Transverse colon (tissue), 4 donors: Measurements from ENCODE around the gene TMBIM4. TPM values are rescaled to one million over a fixed set of nuclear protein-coding genes. Genes with fewer than 3 reads are reported as not detected.
A peak's percentile ranks its signal among the peaks of the same experiment; 100 is the strongest.
"Not testable (repeated sequence)": the region's sequence is repeated elsewhere in the genome, so short reads cannot be mapped to it uniquely, and the experiment has no call there.

Experiments used
- DNase-seq: peaks from one replicate; pipeline ENCODE4 v3.0.0-alpha.2; 2019
- H3K27ac ChIP-seq, 4 donors: fragments of 200-600 bp; sonication (generic); 2 replicates each; pipeline ENCODE4 v1.5.1; 2016 to 2018; ENCODE audit warnings: inconsistent platforms in 4 of 4
- H3K27me3 ChIP-seq: fragments of 200-600 bp; sonication (generic); 2 replicates; pipeline ENCODE4 v1.5.1; 2017; ENCODE audit warnings: inconsistent platforms
- H3K36me3 ChIP-seq, 4 donors: fragments of 200-600 bp; sonication (generic); 2 replicates each; pipeline ENCODE4 v1.5.1; 2017 to 2019; ENCODE audit warnings: inconsistent platforms in 4 of 4
- H3K4me1 ChIP-seq, 4 donors: fragments of 200-600 bp; sonication (generic); 2 replicates each; pipeline ENCODE4 v1.5.1; 2017 to 2020; ENCODE audit warnings: inconsistent platforms in 4 of 4
- H3K4me3 ChIP-seq, 4 donors: fragments of 200-600 bp; sonication (generic); 1 replicate in 1 of 4; 2 replicates in 3 of 4; pipeline versions ENCODE4 v1.5.1 to v1.6.1; 2017 to 2019; ENCODE audit warnings: inconsistent platforms in 4 of 4
- H3K9me3 ChIP-seq, 2 donors: fragments of 200-600 bp; sonication (generic); 2 replicates each; pipeline ENCODE4 v1.5.1; 2017 to 2019; ENCODE audit warnings: inconsistent platforms in 2 of 2
- CTCF ChIP-seq, 5 experiments: fragments of 200-600 bp in 3 of 5; fragments of 450-650 bp in 2 of 5; sonication (generic) in 3 of 5; IDR thresholded peaks; 1 replicate in 2 of 5; 2 replicates in 3 of 5; pipeline ENCODE4 v1.5.1; 2016 to 2017; ENCODE audit warnings: antibody characterized with exemption in 5 of 5, inconsistent platforms in 3 of 5, mild to moderate bottlenecking in 2 of 5, moderate library complexity in 1 of 5
- EP300 ChIP-seq: sonication (generic); formaldehyde crosslinking; IDR thresholded peaks from one replicate; pipeline ENCODE4 v1.6.1; 2017; ENCODE audit warnings: antibody characterized with exemption, low read depth
- POLR2A ChIP-seq: fragments of 450-650 bp; IDR thresholded peaks from one replicate; pipeline ENCODE4 v1.6.1; 2016; ENCODE audit warnings: antibody characterized with exemption, mild to moderate bottlenecking, moderate library complexity
- POLR2AphosphoS5 ChIP-seq, 3 donors: sonication (generic); formaldehyde crosslinking; IDR thresholded peaks; one replicate each; pipeline ENCODE4 v1.6.1; 2016; ENCODE audit warnings: antibody characterized with exemption in 3 of 3
- WGBS, 2 donors: methylation state at CpG; one replicate each; pipeline ENCODE4 v1.1.5; 2018; ENCODE audit warnings: low coverage in 1 of 2; 5-methylcytosine and 5-hydroxymethylcytosine counted together
- in situ Hi-C, 4 donors: fragments of 200-750 bp; cut with MboI; loops; one replicate each; pipeline versions ENCODE4 v1.15.0 to v1.15.1; 2017; ENCODE audit warnings: low sequenced_read_pairs in 3 of 4, low pct_ligation_motif_present in 1 of 4, low pct_unique_long_range_greater_than_20kb in 1 of 4
- intact Hi-C: fragments of 100-400 bp; cut with DNase I; formaldehyde crosslinking; loops from one replicate; pipeline ENCODE4 v1.15.1; 2023; ENCODE audit warnings: low total_unique reads
- total RNA-seq, 4 donors: library from RNA; depleted of rRNA; stranded (reverse); fragments of >200 nt; gene quantifications; one replicate each; pipeline ENCODE4 v1.1.0, GENCODE V29; 2016

The TMBIM4 gene
- total RNA-seq, 4 donors from 2014 or later = 15.5 to 217 (median 98.8) TPM

- H3K27ac ChIP-seq = peak overlapping the region in 2 of 4 donors; percentile 70 to 77
Measured at GRCh38 chr12:66187821-66188220, 18.0 kb upstream of the TMBIM4 start.

DNA sequence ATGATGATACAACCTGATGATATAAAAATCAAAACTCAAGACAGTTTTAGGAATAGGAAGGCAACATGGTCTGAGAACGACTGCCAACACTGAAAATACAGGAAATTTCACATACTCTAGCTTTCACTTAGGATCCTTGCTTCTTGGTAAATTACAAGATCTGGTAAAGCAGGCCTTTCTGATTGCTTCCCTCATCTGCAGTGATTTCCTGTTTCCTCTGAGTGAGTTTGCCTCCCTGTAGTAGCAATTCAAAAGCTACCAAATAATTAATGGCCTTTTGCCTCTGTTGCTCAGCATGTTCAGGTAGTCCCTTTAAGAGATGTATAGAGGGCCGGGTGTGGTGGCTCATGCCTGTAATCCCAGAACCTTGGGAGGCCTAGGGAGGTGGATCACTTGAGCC is 17.2 kb upstream of the TMBIM4 start:
- 42 to 80% methylated on average over 1 to 2 of the region's 2 CpGs for WGBS, 2 donors

More at GRCh38 chr12:66187821-66188220, 18.0 kb upstream of the TMBIM4 start:
- DNase-seq = no peak
- TF ChIP-seq CTCF (IDR thresholded peaks at IDR 0.05) (no peak), POLR2A (no peak), EP300 (no peak), POLR2AphosphoS5 (IDR thresholded peaks at IDR 0.05) (no peak)
- intact Hi-C loops (no loop called here), in situ Hi-C loops (no loop called here)
- no peaks in the 10 kb centered on the region for H3K9me3 ChIP-seq
- 80 to 98% methylated on average over 4 of the region's 4 CpGs for WGBS, 2 donors
- H3K4me1 ChIP-seq = peaks cover 0 to 6% (median 4%) of the 10 kb centered on the region in 4 donors
- no peaks in the 10 kb centered on the region for H3K36me3 ChIP-seq
- peaks cover 26% of the 10 kb centered on the region for H3K27me3 ChIP-seq
- no peak overlapping the region for H3K4me3 ChIP-seq

DNA sequence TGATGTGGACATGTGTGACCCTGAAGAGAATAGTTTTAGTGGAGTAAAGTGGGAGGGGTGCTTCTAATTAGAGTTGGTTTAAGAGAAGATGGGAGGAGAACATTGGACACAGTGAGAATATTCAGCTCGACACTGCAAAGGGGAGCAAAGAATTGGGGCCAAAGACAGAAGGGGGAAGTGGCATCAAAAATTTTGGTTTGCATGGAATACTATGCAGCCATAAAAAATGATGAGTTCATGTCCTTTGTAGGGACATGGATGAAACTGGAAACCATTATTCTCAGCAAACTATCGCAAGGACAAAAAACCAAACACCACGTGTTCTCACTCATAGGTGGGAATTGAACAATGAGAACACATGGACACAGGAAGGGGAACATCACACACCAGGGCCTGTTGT is 15.0 kb upstream of the TMBIM4 start:
- H3K27me3 ChIP-seq = peaks cover 31% of the 10 kb centered on the region
- H3K4me1 ChIP-seq, H3K4me3 ChIP-seq, intact Hi-C loops, H3K27ac ChIP-seq, DNase-seq, H3K9me3 ChIP-seq, H3K36me3 ChIP-seq, in situ Hi-C loops: not testable (repeated sequence)
- WGBS, 2 donors = 88 to 100% methylated on average over 1 to 3 of the region's 3 CpGs

More for the DNA sequence above, 17.2 kb upstream of the TMBIM4 start:
- Histone ChIP-seq H3K9me3 (no peaks in the 10 kb centered on the region), H3K4me3 (no peak overlapping the region), H3K36me3 (no peaks in the 10 kb centered on the region), H3K27me3 (peaks cover 33% of the 10 kb centered on the region), H3K27ac (peak overlapping the region in 2 of 4 donors; percentile 24 to 32), H3K4me1 (peaks cover 0 to 6% (median 4%) of the 10 kb centered on the region in 4 donors)
- no peak for TF ChIP-seq EP300
- TF ChIP-seq POLR2A = no peak
- TF ChIP-seq CTCF (IDR thresholded peaks at IDR 0.05) = no peak
- no peak for TF ChIP-seq POLR2AphosphoS5 (IDR thresholded peaks at IDR 0.05)
- intact Hi-C loops = no loop called here
- in situ Hi-C loops = no loop called here
- no peak for DNase-seq

GRCh38 chr12:66182956-66183355 is 13.2 kb upstream of the TMBIM4 start:
- Histone ChIP-seq H3K9me3 (no peaks in the 10 kb centered on the region), H3K27ac (no peak overlapping the region), H3K4me3 (no peak overlapping the region), H3K27me3 (peaks cover 16% of the 10 kb centered on the region), H3K4me1 (no peaks in the 10 kb centered on the region), H3K36me3 (no peaks in the 10 kb centered on the region)
- 75 to 77% methylated on average over 3 of the region's 3 CpGs for WGBS, 2 donors
- intact Hi-C loops (no loop called here), in situ Hi-C loops (no loop called here)
- DNase-seq = no peak
- TF ChIP-seq CTCF (IDR thresholded peaks at IDR 0.05) (no peak), EP300 (no peak), POLR2AphosphoS5 (IDR thresholded peaks at IDR 0.05) (no peak), POLR2A (no peak)

DNA sequence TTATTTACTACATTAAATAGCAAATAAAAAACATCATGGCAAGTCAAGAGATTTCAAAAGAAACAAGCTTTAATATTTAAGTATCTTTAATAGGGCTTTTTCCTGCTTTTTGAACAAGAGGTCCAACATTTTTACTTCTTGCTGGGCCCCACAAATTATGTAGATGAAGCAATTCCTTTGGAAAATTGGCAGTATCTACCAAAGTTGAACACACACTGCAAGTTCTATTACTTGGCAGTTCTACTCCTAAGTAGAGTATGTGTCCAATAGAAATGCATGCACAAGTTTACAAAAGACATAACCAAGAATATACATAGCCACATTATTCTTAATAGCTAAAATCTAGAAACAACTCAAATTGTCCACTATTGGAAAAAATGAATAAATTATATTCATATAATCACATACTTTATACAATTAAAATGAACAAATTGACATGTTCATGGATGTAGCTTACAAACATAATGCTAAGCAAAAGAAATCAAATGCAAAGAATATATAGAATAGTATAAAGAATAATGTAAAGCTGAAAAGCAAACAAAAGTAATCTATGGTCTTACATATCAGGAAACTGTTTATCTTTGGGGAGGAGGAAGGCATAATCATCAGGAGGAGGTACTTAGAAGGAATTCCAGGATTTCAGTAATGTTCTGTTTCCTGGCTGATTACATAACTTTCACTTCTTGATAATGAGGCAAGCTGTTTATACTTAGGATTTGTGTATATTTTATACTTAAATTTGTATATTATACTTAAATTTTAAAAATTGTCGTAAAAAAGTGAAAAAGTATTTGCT is 6.5 kb upstream of the TMBIM4 start:
- no peaks in the 10 kb centered on the region for H3K36me3 ChIP-seq
- 26 to 30% methylated on average over 1 of the region's 1 CpG for WGBS, 2 donors
- H3K4me1 ChIP-seq = peaks cover 0 to 13% (median 5%) of the 10 kb centered on the region in 4 donors
- peak overlapping the region in 1 of 4 donors; percentile 3 for H3K27ac ChIP-seq
- H3K4me3 ChIP-seq = no peak overlapping the region
- TF ChIP-seq POLR2AphosphoS5 (IDR thresholded peaks at IDR 0.05) = no peak
- TF ChIP-seq POLR2A = no peak
- TF ChIP-seq CTCF (IDR thresholded peaks at IDR 0.05) = no peak
- TF ChIP-seq EP300 = no peak
- intact Hi-C loops (no loop called here), in situ Hi-C loops (no loop called here)
- H3K9me3 ChIP-seq = no peaks in the 10 kb centered on the region
- DNase-seq = no peak
- H3K27me3 ChIP-seq = no peaks in the 10 kb centered on the region

DNA sequence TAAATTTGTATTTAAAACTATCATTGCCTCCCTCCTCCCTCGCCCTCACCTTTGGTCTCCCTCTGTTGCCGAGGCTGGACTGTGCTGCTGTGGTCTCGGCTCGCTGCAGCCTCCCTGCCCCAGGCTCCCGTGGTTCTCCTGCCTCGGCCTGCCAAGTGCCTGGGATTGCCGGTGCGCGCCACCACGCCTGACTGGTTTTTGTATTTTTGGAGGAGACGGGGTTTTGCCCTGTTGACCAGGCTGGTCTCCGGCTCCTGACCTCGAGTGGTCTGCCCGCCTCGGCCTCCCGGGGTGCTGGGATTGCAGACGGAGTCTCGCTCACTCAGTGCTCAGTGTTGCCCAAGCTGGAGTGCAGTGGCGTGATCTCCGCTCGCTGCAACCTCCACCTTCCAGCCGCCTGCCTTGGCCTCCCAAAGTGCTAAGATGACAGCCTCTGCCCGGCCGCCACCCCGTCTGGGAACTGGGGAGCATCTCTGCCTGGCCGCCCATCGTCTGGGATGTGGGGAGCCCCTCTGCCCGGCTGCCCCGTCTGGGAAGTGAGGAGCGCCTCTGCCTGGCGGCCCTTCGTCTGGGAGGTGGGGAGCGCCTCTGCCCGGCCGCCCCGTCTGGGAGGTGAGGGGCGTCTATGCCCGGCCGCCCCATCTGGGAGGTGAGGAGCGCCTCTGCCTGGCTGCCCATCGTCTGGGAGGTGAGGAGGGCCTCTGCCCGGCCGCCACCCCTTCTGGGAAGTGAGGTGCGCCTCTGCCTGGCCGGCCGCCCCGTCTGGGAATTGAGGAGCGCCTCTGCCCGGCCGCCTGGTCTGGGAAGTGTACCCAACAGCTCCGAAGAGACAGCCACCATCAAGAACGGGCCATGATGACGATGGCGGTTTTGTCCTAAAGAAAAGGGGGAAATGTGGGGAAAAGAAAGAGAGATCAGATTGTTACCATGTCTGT is 4.9 kb upstream of the TMBIM4 start:
- intact Hi-C loops, DNase-seq, H3K4me3 ChIP-seq, H3K27me3 ChIP-seq, in situ Hi-C loops, H3K36me3 ChIP-seq, H3K9me3 ChIP-seq, H3K27ac ChIP-seq: not testable (repeated sequence)
- H3K4me1 ChIP-seq = peaks cover 0 to 19% (median 7%) of the 10 kb centered on the region in 4 donors
- 92 to 95% methylated on average over 14 to 50 of the region's 54 CpGs for WGBS, 2 donors
